Activated CD4-positive, alpha-beta T cell treated with anti-CD3 and anti-CD28 coated beads for 1 hour (primary cell): Measurements from ENCODE around the gene RNF115.
"Not testable (repeated sequence)": the region's sequence is repeated elsewhere in the genome, so short reads cannot be mapped to it uniquely, and the experiment has no call there.

Experiments
- DNase-seq: peaks from one replicate; pipeline ENCODE4 v3.0.0-alpha.2; 2020

Gene RNF115

GRCh38 chr1:145726193-145726592, 97.7 kb downstream of the RNF115 start:
- DNase-seq, result not testable (repeated sequence)

GRCh38 chr1:145720878-145721671, 102.8 kb downstream of the RNF115 start:
- DNase-seq, result peak; percentile 52

- DNase-seq, result no peak
Measured at GRCh38 chr1:145720556-145720877, 103.4 kb downstream of the RNF115 start.

- no peak for DNase-seq
Measured at GRCh38 chr1:145719230-145720079, 104.4 kb downstream of the RNF115 start, which contains the start of gene CD160. Gene CD160 (plus strand): TSS chr1:145719499. CDS start chr1:145728328, 8,829 bp downstream.

GRCh38 chr1:145718465-145718864, 105.4 kb downstream of the RNF115 start:
- DNase-seq, result not testable (repeated sequence)

GRCh38 chr1:145717833-145718232, 106.1 kb downstream of the RNF115 start:
- DNase-seq, result no peak

- DNase-seq, result no peak
Measured at GRCh38 chr1:145716641-145717345, 107.1 kb downstream of the RNF115 start.

- no peak for DNase-seq
Measured at GRCh38 chr1:145714524-145715111, 109.3 kb downstream of the RNF115 start.

GRCh38 chr1:145711213-145711651, 112.7 kb downstream of the RNF115 start:
- DNase-seq, result no peak

- DNase-seq, result no peak
Measured at GRCh38 chr1:145710291-145711027, 113.4 kb downstream of the RNF115 start.

GRCh38 chr1:145708063-145708462, 115.8 kb downstream of the RNF115 start:
- no peak for DNase-seq

- DNase-seq, result no peak
Measured at GRCh38 chr1:145707183-145707867, 116.6 kb downstream of the RNF115 start, which contains the start of gene PDZK1. Gene PDZK1 (minus strand): TSS chr1:145707368. CDS start chr1:145688021, 19,347 bp downstream.

- no peak for DNase-seq
Measured at GRCh38 chr1:145706086-145706664, 117.7 kb downstream of the RNF115 start.

- no peak for DNase-seq
Measured at GRCh38 chr1:145705622-145706021, 118.3 kb downstream of the RNF115 start.

GRCh38 chr1:145702826-145703225, 121.1 kb downstream of the RNF115 start:
- no peak for DNase-seq

GRCh38 chr1:145702052-145702451, 121.8 kb downstream of the RNF115 start:
- no peak for DNase-seq

GRCh38 chr1:145701306-145701862, 122.5 kb downstream of the RNF115 start:
- no peak for DNase-seq

GRCh38 chr1:145696630-145696960, 127.3 kb downstream of the RNF115 start:
- no peak for DNase-seq

- no peak for DNase-seq
Measured at GRCh38 chr1:145695821-145696629, 127.9 kb downstream of the RNF115 start.
